NK-92 treated with Interleukin-12 subunit alpha and Interleukin-12 subunit beta, amount 100 ng/mL, for 24 hours (cell line): ENCODE measurements around the gene RET.
"Not testable (repeated sequence)": the region's sequence is repeated elsewhere in the genome, so short reads cannot be mapped to it uniquely, and the experiment has no call there.

Experiments used
- DNase-seq: peaks from one replicate; lab custom pipeline; 2025; lab: John Stamatoyannopoulos, UW

The RET gene

DNA sequence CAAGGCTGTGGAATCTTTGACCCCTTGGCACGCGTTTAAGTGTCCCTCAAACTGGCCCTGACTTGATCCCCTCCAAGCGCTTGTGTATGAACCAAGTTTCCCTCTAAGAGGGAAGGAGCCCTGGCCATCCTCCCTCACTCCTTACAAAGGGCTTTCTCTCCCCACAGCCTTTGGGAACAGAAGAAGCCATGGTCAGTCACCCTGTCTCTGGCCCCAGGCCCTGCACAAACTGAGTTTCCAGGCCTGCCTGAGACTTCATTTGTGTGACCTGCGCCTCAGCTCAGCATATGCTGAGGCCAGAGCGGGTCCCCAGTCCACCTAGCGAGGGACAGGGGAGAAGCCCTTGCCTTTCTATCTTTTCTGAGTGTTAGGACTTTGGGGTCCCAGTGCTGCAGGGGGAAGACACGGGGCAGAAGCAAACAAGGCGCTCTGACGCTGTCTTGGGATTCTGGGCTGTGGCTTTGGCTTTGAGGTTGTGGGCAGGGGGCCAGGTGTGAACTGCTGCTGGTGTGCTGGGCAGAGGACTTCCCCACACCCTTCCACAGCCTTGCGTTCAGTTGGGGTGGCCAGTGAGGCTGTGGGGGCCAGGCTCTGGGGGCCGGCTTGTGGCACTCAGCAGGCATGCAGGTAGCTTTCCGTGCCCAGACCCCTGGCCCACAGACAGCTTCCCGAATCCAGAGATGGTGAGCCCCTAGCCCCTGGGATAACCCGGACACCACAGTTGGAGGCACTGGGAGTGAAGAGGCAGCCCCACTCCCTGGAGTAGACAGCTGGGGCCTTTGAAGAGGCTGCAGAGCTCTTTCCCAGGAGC lies 1.5 kb downstream of the RET start:
- no peak for DNase-seq

- DNase-seq, result no peak
Observed at GRCh38 chr10:43078986-43079273, 2.1 kb downstream of the RET start.

DNA sequence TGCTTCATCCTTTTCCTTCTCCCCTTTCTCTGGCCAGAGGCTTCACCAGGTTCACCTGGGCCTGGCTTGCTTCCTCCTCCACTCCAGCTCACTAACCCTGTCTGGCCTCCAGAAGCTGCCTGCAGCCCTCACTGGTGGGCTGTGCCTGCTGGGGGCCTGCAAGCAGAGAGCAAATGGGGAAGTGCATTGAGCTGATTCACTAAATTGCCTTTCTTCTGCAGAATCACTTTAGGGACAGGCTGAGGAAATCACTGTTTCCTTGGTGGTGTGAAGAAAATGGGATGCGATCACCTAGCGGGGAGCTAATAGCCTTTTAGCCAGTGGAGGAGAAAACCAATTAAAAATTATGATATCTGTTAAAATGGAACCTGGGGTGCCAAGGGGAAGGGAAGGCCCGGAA lies 3.0 kb downstream of the RET start:
- DNase-seq, result no peak

DNA sequence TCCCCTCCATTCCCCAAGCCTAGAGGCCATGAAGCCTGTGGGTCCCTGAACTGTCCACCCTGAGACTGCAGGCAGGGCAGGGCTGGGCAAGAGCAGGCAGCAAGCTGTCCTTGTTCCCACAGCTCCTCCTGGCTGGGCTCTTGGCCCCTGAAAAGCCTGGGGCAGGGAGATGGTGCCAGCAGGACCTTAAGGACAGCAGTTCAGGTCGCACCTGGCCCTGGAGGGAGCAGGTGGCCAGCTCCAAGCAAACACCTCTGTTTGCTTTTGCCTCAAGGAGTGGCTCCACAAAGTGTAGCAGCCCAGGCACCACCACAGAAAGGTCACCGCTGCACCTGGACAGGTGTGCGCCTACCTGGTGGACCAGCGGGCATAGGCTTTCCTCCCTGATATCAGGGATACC lies 5.2 kb downstream of the RET start:
- no peak for DNase-seq

GRCh38 chr10:43082746-43083145 lies 5.9 kb downstream of the RET start:
- DNase-seq, result no peak

DNA sequence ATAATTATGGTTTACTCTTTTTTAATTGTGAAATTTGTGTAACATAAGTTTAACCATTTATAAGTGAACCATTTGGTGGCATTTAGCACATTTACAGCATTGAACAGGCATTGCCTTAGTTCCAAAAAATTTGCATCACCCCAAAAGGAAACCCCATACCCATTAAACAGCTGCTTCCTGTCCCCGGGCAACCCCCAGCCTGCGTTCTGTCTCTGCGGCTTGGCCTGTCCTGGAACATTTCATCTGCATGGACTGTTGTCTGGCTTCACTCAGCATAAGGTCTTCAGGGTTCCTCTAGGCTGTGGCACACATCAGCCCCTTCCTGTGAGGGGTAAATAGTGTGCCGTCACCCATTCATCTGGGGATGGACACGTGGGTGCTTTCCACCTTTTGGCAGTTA lies 6.9 kb downstream of the RET start:
- no peak for DNase-seq

DNA sequence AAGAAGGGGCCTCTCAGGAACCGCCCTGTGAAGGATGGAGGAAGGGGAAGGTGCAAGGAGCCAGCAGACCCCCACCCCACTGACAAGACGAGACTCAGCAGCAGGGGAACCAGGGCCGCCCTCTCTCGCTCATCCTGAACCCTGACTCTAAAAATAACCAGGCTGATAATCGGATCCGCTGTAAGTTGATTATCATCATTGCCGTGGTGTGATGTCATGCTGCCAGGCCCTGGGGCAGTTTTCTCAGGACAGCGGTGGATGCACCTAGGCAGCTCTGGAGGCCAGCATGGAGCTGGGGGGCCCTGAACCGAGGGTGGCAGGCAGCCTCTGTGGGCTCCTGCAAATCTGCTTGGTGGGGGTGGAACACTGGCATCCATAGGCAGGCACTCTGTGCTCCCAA lies 7.9 kb downstream of the RET start:
- DNase-seq, result no peak

DNA sequence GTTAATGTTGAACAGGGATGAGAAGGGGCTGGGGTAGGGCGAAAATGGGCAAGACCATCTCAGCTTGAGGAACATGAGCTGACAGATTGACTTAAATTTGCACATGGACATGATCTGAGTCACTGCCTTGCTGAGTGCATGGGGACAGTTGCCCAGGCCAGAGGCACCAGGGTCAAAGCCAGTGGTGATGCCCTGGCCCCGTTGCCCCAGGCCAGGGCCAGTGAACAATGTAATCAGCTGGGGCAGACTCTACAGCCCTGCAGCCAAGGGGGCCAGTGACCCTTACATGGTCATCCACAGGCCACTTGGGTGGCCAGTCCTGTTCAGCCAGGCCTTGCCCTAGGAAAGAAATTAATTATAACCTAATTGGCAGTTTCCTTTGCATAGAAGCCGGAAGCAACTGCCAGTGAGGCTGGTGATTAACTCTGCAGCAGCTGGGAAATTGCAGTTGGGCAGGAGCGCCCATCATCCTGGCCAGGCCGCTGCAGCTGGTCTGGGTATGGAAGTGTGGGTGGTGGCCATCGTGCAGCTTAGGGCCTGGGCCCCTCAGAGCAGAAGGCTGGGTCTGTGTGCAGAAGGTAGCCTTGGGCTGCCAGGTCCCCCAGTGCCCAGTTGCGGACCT lies 9.6 kb downstream of the RET start:
- DNase-seq, result no peak

- DNase-seq, result no peak
Observed at GRCh38 chr10:43089519-43089918, 12.7 kb downstream of the RET start.

GRCh38 chr10:43090188-43090587 lies 13.3 kb downstream of the RET start:
- DNase-seq, result no peak

GRCh38 chr10:43090664-43091063 lies 13.8 kb downstream of the RET start:
- DNase-seq, result no peak

GRCh38 chr10:43091846-43092245 lies 15.0 kb downstream of the RET start:
- no peak for DNase-seq

- DNase-seq, result no peak
Observed at GRCh38 chr10:43093423-43094076, 16.7 kb downstream of the RET start.

GRCh38 chr10:43094085-43094484 lies 17.2 kb downstream of the RET start:
- no peak for DNase-seq

GRCh38 chr10:43099339-43099738 lies 22.5 kb downstream of the RET start:
- not testable (repeated sequence) for DNase-seq

DNA sequence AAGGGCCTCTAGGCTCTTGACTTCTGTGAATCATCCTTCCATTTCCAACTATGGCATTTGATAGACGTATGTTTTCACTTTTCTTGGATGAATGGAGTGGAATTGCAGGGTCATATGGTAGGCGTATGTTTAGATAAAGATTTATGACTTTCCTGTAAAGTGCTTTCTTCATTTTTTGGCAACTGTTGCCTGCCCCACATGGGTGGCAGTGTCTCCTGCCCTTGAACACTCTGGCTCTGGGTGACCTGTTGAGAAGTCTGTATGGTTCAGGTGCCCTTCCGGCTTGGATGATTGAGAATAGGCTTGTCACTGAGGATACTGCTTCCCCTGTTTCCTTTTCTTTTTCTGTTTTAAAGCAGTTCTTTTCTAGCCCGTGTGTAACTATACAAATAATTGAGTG lies 23.1 kb downstream of the RET start:
- DNase-seq, result no peak

DNA sequence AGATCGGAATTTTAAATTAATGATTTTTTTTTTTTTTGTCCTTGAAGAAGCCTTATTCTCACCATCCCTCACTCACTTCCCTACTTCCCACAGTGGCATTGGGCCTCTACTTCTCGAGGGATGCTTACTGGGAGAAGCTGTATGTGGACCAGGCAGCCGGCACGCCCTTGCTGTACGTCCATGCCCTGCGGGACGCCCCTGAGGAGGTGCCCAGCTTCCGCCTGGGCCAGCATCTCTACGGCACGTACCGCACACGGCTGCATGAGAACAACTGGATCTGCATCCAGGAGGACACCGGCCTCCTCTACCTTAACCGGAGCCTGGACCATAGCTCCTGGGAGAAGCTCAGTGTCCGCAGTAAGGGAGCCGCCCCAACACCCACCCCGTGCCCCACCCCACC lies 23.5 kb downstream of the RET start:
- no peak for DNase-seq

DNA sequence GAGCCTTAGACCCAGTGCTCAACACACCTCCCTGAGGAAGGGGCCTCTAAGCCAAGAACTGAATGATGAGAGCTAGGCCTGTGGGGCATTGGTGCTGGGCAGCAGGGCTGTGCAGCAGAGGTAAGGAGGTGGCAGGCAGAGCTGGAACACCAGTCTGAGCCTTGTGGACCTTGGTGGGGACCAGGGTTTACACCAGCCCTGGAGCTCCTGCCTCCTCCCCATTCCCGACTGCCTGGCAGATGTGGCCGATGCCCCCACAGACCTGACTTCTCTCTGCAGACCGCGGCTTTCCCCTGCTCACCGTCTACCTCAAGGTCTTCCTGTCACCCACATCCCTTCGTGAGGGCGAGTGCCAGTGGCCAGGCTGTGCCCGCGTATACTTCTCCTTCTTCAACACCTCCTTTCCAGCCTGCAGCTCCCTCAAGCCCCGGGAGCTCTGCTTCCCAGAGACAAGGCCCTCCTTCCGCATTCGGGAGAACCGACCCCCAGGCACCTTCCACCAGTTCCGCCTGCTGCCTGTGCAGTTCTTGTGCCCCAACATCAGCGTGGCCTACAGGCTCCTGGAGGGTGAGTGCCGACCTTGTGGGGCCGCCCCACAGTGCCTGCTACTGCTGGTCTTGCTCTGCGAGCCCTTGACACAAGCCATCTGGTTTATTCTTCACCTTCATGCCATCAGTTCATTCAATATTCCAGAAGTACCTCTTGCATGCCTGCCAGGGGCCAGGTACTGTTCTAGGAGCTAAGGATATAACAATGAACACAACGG lies 25.4 kb downstream of the RET start:
- no peak for DNase-seq

- peak; percentile 26 for DNase-seq
Observed at GRCh38 chr10:43105102-43105955, 28.5 kb downstream of the RET start.

DNA sequence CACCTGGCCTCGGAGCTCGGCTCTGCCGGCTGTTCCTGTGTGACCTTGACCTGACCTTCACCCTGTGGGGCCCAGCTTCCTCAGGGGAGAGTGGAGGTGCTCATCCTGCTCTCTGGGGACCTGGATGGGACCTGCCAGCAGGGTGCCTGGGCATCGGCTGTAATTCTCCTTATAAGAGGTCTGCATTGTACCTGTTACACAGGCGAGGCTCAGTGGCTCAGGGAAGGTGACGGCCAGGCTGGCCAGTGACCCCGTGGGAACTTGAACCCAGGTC lies 29.0 kb downstream of the RET start:
- DNase-seq, result no peak

DNA sequence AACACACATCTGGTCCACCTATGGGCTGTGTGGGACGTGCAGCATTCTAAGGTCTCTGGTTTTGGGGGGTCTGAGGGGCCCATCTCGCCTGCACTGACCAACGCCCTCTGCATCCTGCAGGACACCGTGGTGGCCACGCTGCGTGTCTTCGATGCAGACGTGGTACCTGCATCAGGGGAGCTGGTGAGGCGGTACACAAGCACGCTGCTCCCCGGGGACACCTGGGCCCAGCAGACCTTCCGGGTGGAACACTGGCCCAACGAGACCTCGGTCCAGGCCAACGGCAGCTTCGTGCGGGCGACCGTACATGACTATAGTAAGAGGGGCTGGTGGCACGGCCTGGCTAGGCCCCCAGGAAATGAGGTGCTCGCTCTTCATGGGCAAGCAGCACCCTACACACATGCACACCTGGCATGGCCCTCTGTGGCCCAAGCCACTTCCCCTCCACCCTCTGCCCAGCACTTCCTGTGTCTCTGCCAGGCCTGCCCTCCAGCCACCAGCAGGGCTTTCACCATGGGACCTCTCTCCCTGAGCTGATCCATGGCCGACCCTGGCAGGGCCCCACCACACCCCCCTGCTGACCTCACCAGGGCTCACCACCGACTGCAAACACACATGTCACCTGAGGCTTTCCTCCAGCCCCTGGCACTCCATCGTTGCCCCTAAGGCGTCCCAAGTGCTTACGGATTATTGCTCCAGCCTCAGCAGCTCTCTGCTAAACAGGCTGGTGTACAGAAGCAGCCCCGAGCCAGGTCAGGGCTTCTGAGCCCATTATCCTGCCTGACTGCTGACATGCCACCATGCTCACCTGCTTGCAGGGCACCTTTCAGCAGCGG lies 29.6 kb downstream of the RET start:
- DNase-seq, result no peak
